Liver (tissue), 3 donors: Measurements from ENCODE around the gene TMEM244.
"Not testable (repeated sequence)": the region's sequence is repeated elsewhere in the genome, so short reads cannot be mapped to it uniquely, and the experiment has no call there.

ENCODE experiments used
- EGR1 ChIP-seq, 2 donors: IDR thresholded peaks; 2 replicates each; pipeline ENCODE4 v1.6.1; 2016 to 2018; ENCODE audit warnings: antibody characterized with exemption in 2 of 2, low read depth in 2 of 2
- FOXA1 ChIP-seq: IDR thresholded peaks from 2 replicates; pipeline ENCODE4 v1.6.1; 2016; ENCODE audit warnings: antibody characterized with exemption
- GABPA ChIP-seq, 2 donors: IDR thresholded peaks in 1 of 2; conservative IDR thresholded peaks in 1 of 2; 2 replicates each; pipeline ENCODE4 v1.6.1; 2016; ENCODE audit warnings: antibody characterized with exemption in 2 of 2, mild to moderate bottlenecking in 1 of 2, moderate library complexity in 1 of 2
- HNF4G ChIP-seq: IDR thresholded peaks from 2 replicates; pipeline ENCODE4 v1.6.1; 2016; ENCODE audit warnings: antibody characterized with exemption
- JUND ChIP-seq, 2 donors: IDR thresholded peaks; 2 replicates each; pipeline ENCODE4 v1.6.1; 2016; ENCODE audit warnings: antibody characterized with exemption in 2 of 2
- RAD21 ChIP-seq, 2 donors: IDR thresholded peaks; 2 replicates each; pipeline ENCODE4 v1.6.1; 2016; ENCODE audit warnings: antibody characterized with exemption in 2 of 2, mild to moderate bottlenecking in 2 of 2
- RXRA ChIP-seq, 2 donors: IDR thresholded peaks; 2 replicates each; pipeline ENCODE4 v1.6.1; 2017 to 2018; ENCODE audit warnings: antibody characterized with exemption in 2 of 2, mild to moderate bottlenecking in 1 of 2
- SP1 ChIP-seq: IDR thresholded peaks from 2 replicates; pipeline ENCODE4 v1.6.1; 2018; ENCODE audit warnings: antibody characterized with exemption, mild to moderate bottlenecking
- TAF1 ChIP-seq: conservative IDR thresholded peaks from 2 replicates; pipeline ENCODE4 v1.6.1; 2016; ENCODE audit warnings: antibody characterized with exemption, mild to moderate bottlenecking
- ZBTB33 ChIP-seq: IDR thresholded peaks from 2 replicates; pipeline ENCODE4 v1.6.1; 2016; ENCODE audit warnings: antibody characterized with exemption
- TF ChIP-seq, protein P1 (sequence below): fragments of 150-350 bp; IDR thresholded peaks from 2 replicates; pipeline ENCODE4 v1.5.1; 2017; ENCODE audit warnings: improper control_type of control experiment, low read depth, low read length; ENCODE audit not compliant: missing input control
- TF ChIP-seq, protein P2 (sequence below): IDR thresholded peaks from 2 replicates; pipeline ENCODE4 v1.6.1; 2016; ENCODE audit warnings: antibody characterized with exemption
- TF ChIP-seq, protein P3 (sequence below): IDR thresholded peaks from 2 replicates; pipeline ENCODE4 v1.6.1; 2016; ENCODE audit warnings: antibody characterized with exemption, mild to moderate bottlenecking
- TF ChIP-seq, protein P4 (sequence below): IDR thresholded peaks from 2 replicates; pipeline ENCODE4 v1.6.1; 2016; ENCODE audit warnings: antibody characterized with exemption
- donor health status: healthy.
- donor health status: healthy.

- TF ChIP-seq, protein P1, sequence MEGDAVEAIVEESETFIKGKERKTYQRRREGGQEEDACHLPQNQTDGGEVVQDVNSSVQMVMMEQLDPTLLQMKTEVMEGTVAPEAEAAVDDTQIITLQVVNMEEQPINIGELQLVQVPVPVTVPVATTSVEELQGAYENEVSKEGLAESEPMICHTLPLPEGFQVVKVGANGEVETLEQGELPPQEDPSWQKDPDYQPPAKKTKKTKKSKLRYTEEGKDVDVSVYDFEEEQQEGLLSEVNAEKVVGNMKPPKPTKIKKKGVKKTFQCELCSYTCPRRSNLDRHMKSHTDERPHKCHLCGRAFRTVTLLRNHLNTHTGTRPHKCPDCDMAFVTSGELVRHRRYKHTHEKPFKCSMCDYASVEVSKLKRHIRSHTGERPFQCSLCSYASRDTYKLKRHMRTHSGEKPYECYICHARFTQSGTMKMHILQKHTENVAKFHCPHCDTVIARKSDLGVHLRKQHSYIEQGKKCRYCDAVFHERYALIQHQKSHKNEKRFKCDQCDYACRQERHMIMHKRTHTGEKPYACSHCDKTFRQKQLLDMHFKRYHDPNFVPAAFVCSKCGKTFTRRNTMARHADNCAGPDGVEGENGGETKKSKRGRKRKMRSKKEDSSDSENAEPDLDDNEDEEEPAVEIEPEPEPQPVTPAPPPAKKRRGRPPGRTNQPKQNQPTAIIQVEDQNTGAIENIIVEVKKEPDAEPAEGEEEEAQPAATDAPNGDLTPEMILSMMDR = not testable (repeated sequence)
- TF ChIP-seq RXRA (IDR thresholded peaks at IDR 0.05); RAD21 (IDR thresholded peaks at IDR 0.05); ZBTB33; EGR1 (IDR thresholded peaks at IDR 0.05; ENCODE audit: low read depth in 2 of 2); SP1; TAF1; FOXA1; HNF4G; JUND (IDR thresholded peaks at IDR 0.05); GABPA (IDR thresholded peaks at IDR 0.05 in 1 of 2, conservative IDR thresholded peaks at IDR 0.05 in 1 of 2): not testable (repeated sequence)
- TF ChIP-seq, protein P2, sequence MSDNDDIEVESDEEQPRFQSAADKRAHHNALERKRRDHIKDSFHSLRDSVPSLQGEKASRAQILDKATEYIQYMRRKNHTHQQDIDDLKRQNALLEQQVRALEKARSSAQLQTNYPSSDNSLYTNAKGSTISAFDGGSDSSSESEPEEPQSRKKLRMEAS = not testable (repeated sequence)
- TF ChIP-seq, protein P3, sequence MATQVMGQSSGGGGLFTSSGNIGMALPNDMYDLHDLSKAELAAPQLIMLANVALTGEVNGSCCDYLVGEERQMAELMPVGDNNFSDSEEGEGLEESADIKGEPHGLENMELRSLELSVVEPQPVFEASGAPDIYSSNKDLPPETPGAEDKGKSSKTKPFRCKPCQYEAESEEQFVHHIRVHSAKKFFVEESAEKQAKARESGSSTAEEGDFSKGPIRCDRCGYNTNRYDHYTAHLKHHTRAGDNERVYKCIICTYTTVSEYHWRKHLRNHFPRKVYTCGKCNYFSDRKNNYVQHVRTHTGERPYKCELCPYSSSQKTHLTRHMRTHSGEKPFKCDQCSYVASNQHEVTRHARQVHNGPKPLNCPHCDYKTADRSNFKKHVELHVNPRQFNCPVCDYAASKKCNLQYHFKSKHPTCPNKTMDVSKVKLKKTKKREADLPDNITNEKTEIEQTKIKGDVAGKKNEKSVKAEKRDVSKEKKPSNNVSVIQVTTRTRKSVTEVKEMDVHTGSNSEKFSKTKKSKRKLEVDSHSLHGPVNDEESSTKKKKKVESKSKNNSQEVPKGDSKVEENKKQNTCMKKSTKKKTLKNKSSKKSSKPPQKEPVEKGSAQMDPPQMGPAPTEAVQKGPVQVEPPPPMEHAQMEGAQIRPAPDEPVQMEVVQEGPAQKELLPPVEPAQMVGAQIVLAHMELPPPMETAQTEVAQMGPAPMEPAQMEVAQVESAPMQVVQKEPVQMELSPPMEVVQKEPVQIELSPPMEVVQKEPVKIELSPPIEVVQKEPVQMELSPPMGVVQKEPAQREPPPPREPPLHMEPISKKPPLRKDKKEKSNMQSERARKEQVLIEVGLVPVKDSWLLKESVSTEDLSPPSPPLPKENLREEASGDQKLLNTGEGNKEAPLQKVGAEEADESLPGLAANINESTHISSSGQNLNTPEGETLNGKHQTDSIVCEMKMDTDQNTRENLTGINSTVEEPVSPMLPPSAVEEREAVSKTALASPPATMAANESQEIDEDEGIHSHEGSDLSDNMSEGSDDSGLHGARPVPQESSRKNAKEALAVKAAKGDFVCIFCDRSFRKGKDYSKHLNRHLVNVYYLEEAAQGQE = not testable (repeated sequence)
- TF ChIP-seq, protein P4, sequence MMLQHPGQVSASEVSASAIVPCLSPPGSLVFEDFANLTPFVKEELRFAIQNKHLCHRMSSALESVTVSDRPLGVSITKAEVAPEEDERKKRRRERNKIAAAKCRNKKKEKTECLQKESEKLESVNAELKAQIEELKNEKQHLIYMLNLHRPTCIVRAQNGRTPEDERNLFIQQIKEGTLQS = not testable (repeated sequence)
Observed at GRCh38 chr6:129807141-129807540, 54.0 kb downstream of the TMEM244 start.
